HepG2 (cell line): Measurements from ENCODE around the gene ZMYND8.

Experiments
- MAFF ChIP-seq: IDR thresholded peaks from 2 replicates; pipeline ENCODE4 v1.6.1; 2011; ENCODE audit warnings: low read depth, low read length, improper control_type of control experiment
- MXI1 ChIP-seq: IDR thresholded peaks from 3 replicates; pipeline ENCODE4 v1.6.1; 2012; ENCODE audit warnings: low read depth, low read length, inconsistent platforms, borderline replicate concordance
- MYC ChIP-seq: sonication (generic); formaldehyde crosslinking; IDR thresholded peaks from 2 replicates; pipeline ENCODE4 v1.9.0; 2021; ENCODE audit warnings: missing genetic modification reagents, borderline replicate concordance
- SRSF9 ChIP-seq: fragments of 200-400 bp; formaldehyde crosslinking; IDR thresholded peaks from 2 replicates; pipeline ENCODE4 v1.6.1; 2018; ENCODE audit warnings: borderline replicate concordance, mild to moderate bottlenecking, low read depth, low read length; ENCODE audit not compliant: insufficient read depth, poor library complexity, severe bottlenecking
- ZNF143 ChIP-seq: sonication (generic); formaldehyde crosslinking; IDR thresholded peaks from 2 replicates; pipeline ENCODE4 v1.4.0; 2020; ENCODE audit warnings: missing genetic modification reagents

GRCh38 chr20:47172579-47172978 is 183.9 kb downstream of the ZMYND8 start:
- no peak for TF ChIP-seq SRSF9
- TF ChIP-seq MAFF: no peak
- no peak for TF ChIP-seq MXI1
- TF ChIP-seq ZNF143 (CRISPR knock-in tag): no peak
- TF ChIP-seq MYC (CRISPR knock-in tag): no peak
